AG04450 (cell line): Measurements from ENCODE around the gene KRTAP10-7. TPM values are rescaled to one million over a fixed set of nuclear protein-coding genes. Genes with fewer than 3 reads are reported as not detected.

Experiments
- CTCF ChIA-PET: fragments of 300-600, 350-600 bp; formaldehyde crosslinking; extraction: SDS; loops from one replicate; lab custom pipeline; 2022; ENCODE audit warnings: antibody characterized with exemption, inconsistent platforms; lab: Charles Lee
- POLR2A ChIA-PET: fragments of 350-600 bp; formaldehyde crosslinking; extraction: SDS; loops from one replicate; lab custom pipeline; 2021; ENCODE audit warnings: antibody characterized with exemption, inconsistent platforms; lab: Yijun Ruan, JAX
- DNase-seq: peaks from one replicate; pipeline ENCODE4 v3.0.0-alpha.2; 2011; ENCODE audit warnings: low read depth, low spot score
- H3K27ac ChIP-seq: one replicate; pipeline ENCODE4 v1.5.1; 2012; ENCODE audit warnings: low read depth, low read length, control low read depth
- H3K27me3 ChIP-seq: one replicate; pipeline ENCODE4 v1.6.0; 2012; ENCODE audit warnings: low read length; ENCODE audit not compliant: control insufficient read depth, insufficient read depth
- H3K4me3 ChIP-seq: 2 replicates; pipeline ENCODE4 v1.5.1; 2011; ENCODE audit warnings: mild to moderate bottlenecking, low read depth, low read length, control low read depth
- H3K9me3 ChIP-seq: 2 replicates; pipeline ENCODE4 v1.5.1; 2012; ENCODE audit warnings: low read length; ENCODE audit not compliant: control insufficient read depth, insufficient read depth
- polyA plus RNA-seq: library from polyadenylated mRNA; depleted of rRNA; stranded (reverse); fragments of >200 nt; gene quantifications from 2 replicates; pipeline ENCODE4 v1.2.3, GENCODE V29; 2011
- TF ChIP-seq, protein P1 (sequence below): IDR thresholded peaks from 2 replicates; pipeline ENCODE4 v1.5.1; 2011; ENCODE audit warnings: low read depth, low read length, control low read depth, inconsistent platforms

The KRTAP10-7 gene
- polyA plus RNA-seq, 1 experiment = not detected

DNA sequence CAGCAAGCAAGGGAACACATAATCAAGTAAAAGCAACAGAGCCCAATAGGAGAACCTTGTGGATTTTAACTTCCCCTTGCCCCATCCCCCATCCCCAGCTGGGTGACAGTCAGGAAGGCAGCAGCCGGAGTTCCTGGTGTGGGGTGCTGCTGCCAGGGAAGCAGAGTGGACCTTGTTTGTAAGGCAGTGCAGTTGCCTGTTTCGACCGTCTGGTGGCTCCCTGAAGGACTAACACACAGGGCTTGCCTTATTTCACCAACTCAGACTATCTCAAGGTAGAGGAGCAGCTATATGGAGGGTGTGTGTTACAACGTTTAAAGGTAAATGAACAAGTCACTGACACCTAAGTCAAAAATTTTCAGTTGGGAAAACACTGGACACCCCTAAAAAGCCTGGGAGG, 18.1 kb downstream of the KRTAP10-7 start:
- Histone ChIP-seq H3K9me3 (peaks cover 35% of the 10 kb centered on the region), H3K27me3 (no peaks in the 10 kb centered on the region), H3K4me3 (no peak overlapping the region), H3K27ac (no peak overlapping the region)
- DNase-seq = no peak
- POLR2A ChIA-PET = no interaction called here
- TF ChIP-seq, protein P1, sequence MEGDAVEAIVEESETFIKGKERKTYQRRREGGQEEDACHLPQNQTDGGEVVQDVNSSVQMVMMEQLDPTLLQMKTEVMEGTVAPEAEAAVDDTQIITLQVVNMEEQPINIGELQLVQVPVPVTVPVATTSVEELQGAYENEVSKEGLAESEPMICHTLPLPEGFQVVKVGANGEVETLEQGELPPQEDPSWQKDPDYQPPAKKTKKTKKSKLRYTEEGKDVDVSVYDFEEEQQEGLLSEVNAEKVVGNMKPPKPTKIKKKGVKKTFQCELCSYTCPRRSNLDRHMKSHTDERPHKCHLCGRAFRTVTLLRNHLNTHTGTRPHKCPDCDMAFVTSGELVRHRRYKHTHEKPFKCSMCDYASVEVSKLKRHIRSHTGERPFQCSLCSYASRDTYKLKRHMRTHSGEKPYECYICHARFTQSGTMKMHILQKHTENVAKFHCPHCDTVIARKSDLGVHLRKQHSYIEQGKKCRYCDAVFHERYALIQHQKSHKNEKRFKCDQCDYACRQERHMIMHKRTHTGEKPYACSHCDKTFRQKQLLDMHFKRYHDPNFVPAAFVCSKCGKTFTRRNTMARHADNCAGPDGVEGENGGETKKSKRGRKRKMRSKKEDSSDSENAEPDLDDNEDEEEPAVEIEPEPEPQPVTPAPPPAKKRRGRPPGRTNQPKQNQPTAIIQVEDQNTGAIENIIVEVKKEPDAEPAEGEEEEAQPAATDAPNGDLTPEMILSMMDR = peak; percentile 12; the same call in 1 of the 2 replicates
- CTCF ChIA-PET = interaction anchor here (1.9 kb wide), 1 partner anchor 175 kb away, joined by 9 read pairs; no protein-coding TSS in a partner anchor

DNA sequence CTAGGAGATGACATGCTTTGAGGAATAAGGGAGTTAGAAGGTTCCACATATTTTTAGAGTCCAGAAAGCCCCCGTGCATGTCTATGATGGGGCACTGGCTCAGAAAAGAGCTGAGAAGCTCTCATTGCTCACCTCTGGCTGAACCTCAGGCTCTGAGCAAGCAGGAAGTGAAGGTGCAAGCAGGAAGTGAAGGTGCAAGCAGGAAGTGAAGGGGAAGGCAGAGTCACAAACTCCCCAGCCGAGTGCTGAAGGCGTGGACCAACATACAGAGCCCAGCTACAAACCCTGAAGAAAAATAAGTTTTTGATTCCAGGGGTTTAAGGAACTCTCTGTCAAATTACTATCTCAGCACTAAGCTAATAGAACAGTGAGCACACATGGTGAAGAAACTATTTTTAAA, 18.5 kb downstream of the KRTAP10-7 start:
- POLR2A ChIA-PET = no interaction called here
- no peak for DNase-seq
- CTCF ChIA-PET = interaction anchor here (1.9 kb wide), 1 partner anchor 175 kb away, joined by 9 read pairs; no protein-coding TSS in a partner anchor
- Histone ChIP-seq H3K9me3 (peaks cover 31% of the 10 kb centered on the region), H3K27ac (no peak overlapping the region), H3K27me3 (no peaks in the 10 kb centered on the region), H3K4me3 (no peak overlapping the region)
- TF ChIP-seq, protein P1 = no peak

DNA sequence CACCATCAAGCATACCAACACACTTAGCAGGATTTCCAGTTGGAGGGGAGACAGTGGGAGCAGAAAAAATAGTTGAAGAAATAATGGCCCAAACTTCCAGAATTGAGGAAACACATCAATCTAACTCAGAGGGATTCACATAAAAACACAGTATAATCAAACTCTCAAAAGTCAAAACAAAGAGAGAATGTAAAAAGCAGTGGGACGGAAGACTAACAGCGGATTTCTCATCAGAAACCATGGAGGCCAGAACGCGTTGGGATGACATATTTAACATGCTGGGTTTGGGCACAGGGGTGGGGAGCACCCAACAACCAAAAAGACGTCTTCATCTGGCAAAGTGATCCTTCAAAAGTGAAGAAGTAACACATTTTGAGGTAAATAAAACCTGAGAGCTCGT, 19.5 kb downstream of the KRTAP10-7 start:
- TF ChIP-seq, protein P1 = no peak
- Histone ChIP-seq H3K27ac (no peak overlapping the region), H3K27me3 (no peaks in the 10 kb centered on the region), H3K4me3 (no peak overlapping the region), H3K9me3 (peaks cover 22% of the 10 kb centered on the region)
- ChIA-PET POLR2A (no interaction called here), CTCF (interaction anchor here (1.9 kb wide), 1 partner anchor 174 kb away, joined by 9 read pairs; no protein-coding TSS in a partner anchor)
- DNase-seq = no peak

DNA sequence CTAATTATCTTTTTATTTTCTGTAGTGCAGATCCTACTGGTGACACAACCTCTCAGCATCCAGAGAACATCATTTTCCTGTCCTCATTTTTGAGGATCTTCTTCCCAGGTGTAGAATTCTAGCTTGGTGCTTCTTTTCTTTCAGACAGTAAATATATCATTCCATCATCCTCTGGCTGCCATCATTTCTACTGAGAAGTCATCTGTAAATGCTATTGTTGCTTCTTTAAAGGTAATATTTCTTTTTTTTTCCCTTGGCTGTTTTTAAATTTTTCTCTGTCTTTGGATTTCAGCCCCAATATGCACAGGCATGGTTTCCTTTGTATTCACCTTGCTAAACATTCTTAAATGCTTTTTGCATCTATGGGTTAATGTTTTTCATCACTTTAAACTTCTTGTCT, 23.2 kb downstream of the KRTAP10-7 start:
- ChIA-PET CTCF (no interaction called here), POLR2A (no interaction called here)
- no peak for DNase-seq
- no peaks in the 10 kb centered on the region for H3K27me3 ChIP-seq
- H3K4me3 ChIP-seq = no peak overlapping the region
- H3K27ac ChIP-seq = no peak overlapping the region
- peaks cover 32% of the 10 kb centered on the region for H3K9me3 ChIP-seq
- TF ChIP-seq, protein P1 = no peak

DNA sequence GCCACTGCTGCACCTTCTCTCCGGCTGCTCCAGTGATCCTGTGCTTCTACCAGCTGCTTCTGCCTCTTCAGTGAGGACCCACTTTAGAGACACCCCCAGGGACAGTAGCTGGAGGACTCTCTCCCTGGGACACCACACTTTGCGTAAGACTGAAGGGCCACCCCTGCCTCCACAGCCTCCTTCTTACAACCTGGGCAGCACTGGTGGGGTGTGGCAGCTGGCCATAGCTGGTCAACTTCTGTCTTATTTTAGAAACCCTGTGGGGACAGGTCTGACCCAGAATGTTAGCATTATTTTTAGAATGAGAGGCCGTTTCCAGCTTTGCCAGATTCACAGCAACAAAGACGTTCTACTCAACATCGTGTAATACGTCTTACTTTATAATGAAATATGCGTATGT, 25.4 kb downstream of the KRTAP10-7 start:
- H3K9me3 ChIP-seq = peaks cover 46% of the 10 kb centered on the region
- TF ChIP-seq, protein P1 = no peak
- no peak overlapping the region for H3K27ac ChIP-seq
- no peak overlapping the region for H3K4me3 ChIP-seq
- ChIA-PET POLR2A (no interaction called here), CTCF (no interaction called here)
- no peaks in the 10 kb centered on the region for H3K27me3 ChIP-seq
- DNase-seq = no peak
